H9 (cell line): ENCODE data around the gene ROPN1L. TPM values are rescaled to one million over a fixed set of nuclear protein-coding genes. Genes with fewer than 3 reads are reported as not detected.

Experiments used
- DNase-seq: peaks from one replicate; pipeline ENCODE4 v3.0.0-alpha.2; 2017
- H2AFZ ChIP-seq: one replicate; pipeline ENCODE4 v1.6.1; 2013; ENCODE audit warnings: mild to moderate bottlenecking, low read length, control low read depth, moderate library complexity
- H2AK5ac ChIP-seq: 2 replicates; pipeline ENCODE4 v1.6.1; 2013; ENCODE audit warnings: low read length, control low read depth, mixed read lengths; ENCODE audit not compliant: insufficient read length
- H2BK120ac ChIP-seq: one replicate; pipeline ENCODE4 v1.6.1; 2013; ENCODE audit warnings: low read depth, mild to moderate bottlenecking, low read length, control low read depth, inconsistent platforms; ENCODE audit not compliant: poor library complexity, severe bottlenecking
- H2BK12ac ChIP-seq: 2 replicates; pipeline ENCODE4 v1.6.1; 2013; ENCODE audit warnings: low read length, control low read depth, mixed read lengths, low read depth; ENCODE audit not compliant: insufficient read length
- H2BK15ac ChIP-seq: 2 replicates; pipeline ENCODE4 v1.6.1; 2013; ENCODE audit warnings: low read depth, low read length, control low read depth
- H2BK20ac ChIP-seq: one replicate; pipeline ENCODE4 v1.6.1; 2013; ENCODE audit warnings: low read depth, mild to moderate bottlenecking, low read length, control low read depth, inconsistent platforms; ENCODE audit not compliant: poor library complexity, severe bottlenecking
- H2BK5ac ChIP-seq: 2 replicates; pipeline ENCODE4 v1.6.1; 2013; ENCODE audit warnings: low read length, control low read depth, mixed read lengths; ENCODE audit not compliant: insufficient read length
- H3K14ac ChIP-seq: 2 replicates; pipeline ENCODE4 v1.6.1; 2013; ENCODE audit warnings: low read length, control low read depth; ENCODE audit not compliant: insufficient read depth
- H3K18ac ChIP-seq: 2 replicates; pipeline ENCODE4 v1.6.1; 2013; ENCODE audit warnings: low read depth, mild to moderate bottlenecking, mixed read lengths, low read length, control low read depth; ENCODE audit not compliant: insufficient read length
- H3K23ac ChIP-seq: 2 replicates; pipeline ENCODE4 v1.6.1; 2013; ENCODE audit warnings: low read length, control low read depth, mixed read lengths, low read depth; ENCODE audit not compliant: insufficient read length
- H3K23me2 ChIP-seq: 2 replicates; pipeline ENCODE4 v1.6.1; 2013; ENCODE audit warnings: low read depth, mild to moderate bottlenecking, mixed read lengths, low read length, control low read depth; ENCODE audit not compliant: insufficient read length, poor library complexity, severe bottlenecking
- H3K27ac ChIP-seq: 2 replicates; pipeline ENCODE4 v1.5.1; 2013; ENCODE audit warnings: low read length, control low read depth, mixed read lengths, low read depth; ENCODE audit not compliant: insufficient read length
- H3K27me3 ChIP-seq: 2 replicates; pipeline ENCODE4 v1.6.1; 2013; ENCODE audit warnings: low read length, control low read depth, inconsistent platforms; ENCODE audit not compliant: insufficient read depth
- H3K4ac ChIP-seq: 2 replicates; pipeline ENCODE4 v1.6.1; 2013; ENCODE audit warnings: low read depth, mild to moderate bottlenecking, control low read depth, inconsistent platforms, low read length, moderate library complexity
- H3K4me1 ChIP-seq: 2 replicates; pipeline ENCODE4 v1.6.1; 2013; ENCODE audit warnings: low read length, control low read depth, inconsistent platforms; ENCODE audit not compliant: insufficient read depth
- H3K4me2 ChIP-seq: 2 replicates; pipeline ENCODE4 v1.6.1; 2013; ENCODE audit warnings: low read length, control low read depth, mixed read lengths; ENCODE audit not compliant: insufficient read length, insufficient read depth
- H3K56ac ChIP-seq: 2 replicates; pipeline ENCODE4 v1.6.1; 2013; ENCODE audit warnings: low read depth, mild to moderate bottlenecking, mixed read lengths, low read length, control low read depth; ENCODE audit not compliant: insufficient read length
- H3K79me1 ChIP-seq: 2 replicates; pipeline ENCODE4 v1.6.1; 2013; ENCODE audit warnings: low read depth, mild to moderate bottlenecking, moderate library complexity, low read length, control low read depth, inconsistent platforms; ENCODE audit not compliant: insufficient read depth, poor library complexity, severe bottlenecking
- H3K79me2 ChIP-seq: 2 replicates; pipeline ENCODE4 v1.6.1; 2013; ENCODE audit warnings: low read length, control low read depth, inconsistent platforms; ENCODE audit not compliant: insufficient read depth
- H3K9ac ChIP-seq: 2 replicates; pipeline ENCODE4 v1.6.1; 2013; ENCODE audit warnings: low read length, control low read depth, mixed read lengths; ENCODE audit not compliant: insufficient read length; ENCODE audit errors: extremely low read depth
- H3K9me3 ChIP-seq: one replicate; pipeline ENCODE4 v1.6.1; 2013; ENCODE audit warnings: low read depth, low read length, inconsistent platforms; ENCODE audit not compliant: control insufficient read depth
- H3T11ph ChIP-seq: one replicate; pipeline ENCODE4 v1.6.1; 2013; ENCODE audit warnings: mild to moderate bottlenecking, low read length, control low read depth, inconsistent platforms
- H4K20me1 ChIP-seq: one replicate; pipeline ENCODE4 v1.6.1; 2013; ENCODE audit not compliant: control insufficient read depth, insufficient read length, insufficient read depth
- H4K5ac ChIP-seq: 2 replicates; pipeline ENCODE4 v1.6.1; 2013; ENCODE audit warnings: low read depth, mild to moderate bottlenecking, mixed read lengths, low read length, control low read depth; ENCODE audit not compliant: insufficient read length
- H4K8ac ChIP-seq: replicated peaks from 2 replicates; pipeline ENCODE4 v1.6.1; 2013; ENCODE audit warnings: low read length, control low read depth, mixed read lengths, low read depth; ENCODE audit not compliant: insufficient read length
- H4K91ac ChIP-seq: 2 replicates; pipeline ENCODE4 v1.6.1; 2013; ENCODE audit warnings: low read depth, mild to moderate bottlenecking, moderate library complexity, mixed read lengths, low read length, control low read depth; ENCODE audit not compliant: insufficient read length
- H3K27ac Mint-ChIP-seq, 3 experiments: 2 replicates in 2 of 3; 3 replicates in 1 of 3; pipeline ENCODE4 v1.8.0; 2020 to 2021; ENCODE audit warnings: mixed read lengths in 3 of 3, mild to moderate bottlenecking in 1 of 3, moderate library complexity in 1 of 3
- H3K27me3 Mint-ChIP-seq: 2 replicates; pipeline ENCODE4 v1.8.0; 2021; ENCODE audit warnings: low read depth, mild to moderate bottlenecking, moderate library complexity, mixed read lengths
- H3K36me3 Mint-ChIP-seq, 3 experiments: 2 replicates in 2 of 3; 3 replicates in 1 of 3; pipeline ENCODE4 v1.8.0; 2020 to 2021; ENCODE audit warnings: low read depth in 3 of 3, mixed read lengths in 3 of 3; ENCODE audit not compliant: insufficient read depth in 1 of 3
- H3K4me1 Mint-ChIP-seq, 2 experiments: 2 replicates each; pipeline ENCODE4 v1.8.0; 2020; ENCODE audit warnings: mixed read lengths in 2 of 2
- H3K4me3 Mint-ChIP-seq, 2 experiments: 2 replicates in 1 of 2; 3 replicates in 1 of 2; pipeline ENCODE4 v1.8.0; 2020 to 2021; ENCODE audit warnings: mild to moderate bottlenecking in 2 of 2, mixed read lengths in 2 of 2, moderate library complexity in 1 of 2
- H3K9me3 Mint-ChIP-seq, 2 experiments: 2 replicates in 1 of 2; 3 replicates in 1 of 2; pipeline ENCODE4 v1.8.0; 2020; ENCODE audit warnings: mild to moderate bottlenecking in 2 of 2, mixed read lengths in 2 of 2, moderate library complexity in 1 of 2
- CTCF ChIP-seq: fragments of 200-600 bp; sonication (generic); conservative IDR thresholded peaks from 3 replicates; pipeline ENCODE4 v1.8.0; 2021; ENCODE audit warnings: antibody characterized with exemption, mild to moderate bottlenecking
- WGBS: extraction: QIAGEN DNeasy Blood & Tissue Kit; methylation state at CpG from one replicate; pipeline ENCODE4 v1.1.7; 2013; ENCODE audit warnings: missing lambda C conversion rate, low lambda C conversion rate, mixed read lengths; ENCODE audit not compliant: insufficient read length; ENCODE audit errors: extremely low coverage; 5-methylcytosine and 5-hydroxymethylcytosine counted together
- total RNA-seq: library from RNA; stranded (reverse); gene quantifications from 2 replicates; pipeline ENCODE4 v1.2.1, GENCODE V29; 2021

The ROPN1L gene
- total RNA-seq, 1 experiment from 2014 or later, result 0.37 TPM

- Histone ChIP-seq H3K27ac (no peak overlapping the region), H2BK5ac (no peak overlapping the region), H3K23me2 (no peaks in the 10 kb centered on the region), H3K4me1 (no peaks in the 10 kb centered on the region), H3K4ac (no peak overlapping the region), H3K14ac (no peak overlapping the region), H4K20me1 (peaks cover 2% of the 10 kb centered on the region), H2BK12ac (no peak overlapping the region), H3K27me3 (no peaks in the 10 kb centered on the region), H4K5ac (no peak overlapping the region), H3K79me1 (no peaks in the 10 kb centered on the region), H4K91ac (no peak overlapping the region), H3K23ac (no peak overlapping the region), H2AFZ (no peak overlapping the region), H3K9ac (no peak overlapping the region), H3T11ph (no peak overlapping the region), H3K79me2 (no peaks in the 10 kb centered on the region), H2AK5ac (no peak overlapping the region), H3K18ac (no peak overlapping the region), H2BK15ac (no peak overlapping the region), H3K56ac (peak overlapping the region; percentile 36), H3K4me2 (no peak overlapping the region), H2BK20ac (no peak overlapping the region), H3K9me3 (no peaks in the 10 kb centered on the region), H4K8ac (no peak overlapping the region), H2BK120ac (no peak overlapping the region)
- H3K9me3 Mint-ChIP-seq, result no peaks in the 10 kb centered on the region
- peaks cover 11 to 23% of the 10 kb centered on the region in 2 experiments for H3K4me1 Mint-ChIP-seq
- DNase-seq, result no peak
- no peaks in the 10 kb centered on the region for H3K36me3 Mint-ChIP-seq
- H3K4me3 Mint-ChIP-seq, result no peak overlapping the region
- H3K27me3 Mint-ChIP-seq, result peaks cover 15% of the 10 kb centered on the region
- no CpG with 5 or more reads among the region's 12 CpGs for WGBS
- TF ChIP-seq CTCF, result no peak
- no peak overlapping the region for H3K27ac Mint-ChIP-seq
These were observed 19.4 kb downstream of the ROPN1L start for GRCh38 chr5:10461041-10461440.
